Sciatic nerve (tissue), 1 donor: ENCODE data around the gene MRPL34. TPM values are rescaled to one million over a fixed set of nuclear protein-coding genes. Genes with fewer than 3 reads are reported as not detected.

Source experiments
- total RNA-seq: library from RNA; stranded (reverse); fragmentation: NEBNext Ultra II Directional; extraction: Animal tissue kit (Norgen Biotek cat#: 25700); gene quantifications from one replicate; pipeline ENCODE4 v1.2.1, GENCODE V29; 2021
- donor health status: DM: no; HTN: no; CAD: no.

MRPL34 gene
- total RNA-seq, 1 donor from 2014 or later = 55.0 TPM

Other genes with a start within 250 kb of the MRPL34 start
- 5.9 TPM for gene HAUS8, start 230.4 kb upstream of the MRPL34 start, total RNA-seq
- gene MYO9B, start 230.1 kb upstream of the MRPL34 start, total RNA-seq = 90.7 TPM
- 27.4 TPM for gene USE1, start 90.5 kb upstream of the MRPL34 start, total RNA-seq
- gene OCEL1, start 79.6 kb upstream of the MRPL34 start, total RNA-seq = 23.4 TPM
- 23.9 TPM for gene NR2F6, start 60.0 kb upstream of the MRPL34 start, total RNA-seq
- gene USHBP1, start 41.1 kb upstream of the MRPL34 start, total RNA-seq = 9.6 TPM
- gene BABAM1, start 38.4 kb upstream of the MRPL34 start, total RNA-seq = 66.6 TPM
- gene ANKLE1, start 24.0 kb upstream of the MRPL34 start, total RNA-seq = 1.7 TPM
- 14.9 TPM for gene ABHD8, start 2.4 kb upstream of the MRPL34 start, total RNA-seq
- gene DDA1, start 3.7 kb downstream of the MRPL34 start, total RNA-seq = 29.4 TPM
- gene ANO8, start 29.0 kb downstream of the MRPL34 start, total RNA-seq = 14.8 TPM
- gene GTPBP3, start 31.7 kb downstream of the MRPL34 start, total RNA-seq = 22.0 TPM
- 283 TPM for gene PLVAP, start 71.5 kb downstream of the MRPL34 start, total RNA-seq
- gene CCDC194, start 88.3 kb downstream of the MRPL34 start, total RNA-seq = 0.62 TPM
- gene BST2, start 99.8 kb downstream of the MRPL34 start, total RNA-seq = 80.0 TPM
- gene MVB12A, start 114.2 kb downstream of the MRPL34 start, total RNA-seq = 32.1 TPM
- 0.36 TPM for gene TMEM221, start 142.8 kb downstream of the MRPL34 start, total RNA-seq
- not detected for gene NXNL1, start 155.1 kb downstream of the MRPL34 start, total RNA-seq
- gene SLC27A1, start 164.7 kb downstream of the MRPL34 start, total RNA-seq = 47.3 TPM
- gene PGLS, start 205.8 kb downstream of the MRPL34 start, total RNA-seq = 47.3 TPM
- 84.0 TPM for gene COLGALT1, start 249.8 kb downstream of the MRPL34 start, total RNA-seq